PC-9 (cell line): Measurements from ENCODE around the gene GAL3ST1. TPM values are rescaled to one million over a fixed set of nuclear protein-coding genes. Genes with fewer than 3 reads are reported as not detected.

Experiments
- BruUV-seq: library from RNA; stranded (reverse); fragments of 400-500 nt; replicated peaks from 2 replicates; lab custom pipeline; 2021; lab: Mats Ljungman, UMichigan
- CTCF ChIA-PET: fragments of 300-600 bp; sonication (Branson Sonifier 250); formaldehyde crosslinking; loops from one replicate; lab custom pipeline; 2022; ENCODE audit warnings: antibody characterized with exemption; lab: Charles Lee
- POLR2A ChIA-PET: fragments of 300-600 bp; sonication (Branson Sonifier 250); formaldehyde crosslinking; loops from one replicate; lab custom pipeline; 2022; ENCODE audit warnings: antibody characterized with exemption; ENCODE audit not compliant: unreplicated experiment; lab: Charles Lee
- DNase-seq, 2 experiments: peaks; one replicate each; pipeline versions ENCODE4 v3.0.0 to v3.0.0-alpha.2; 2015 to 2022; ENCODE audit warnings: mixed read lengths in 1 of 2
- H2AFZ ChIP-seq: fragments of 200-600 bp; sonication (generic); 2 replicates; pipeline ENCODE4 v1.8.1; 2017; ENCODE audit warnings: antibody characterized with exemption
- H3F3A ChIP-seq: fragments of 200-600 bp; sonication (generic); 2 replicates; pipeline ENCODE4 v1.8.1; 2017; ENCODE audit warnings: antibody characterized with exemption, mild to moderate bottlenecking, low read depth; ENCODE audit not compliant: insufficient read depth
- H3K27ac ChIP-seq: fragments of 200-600 bp; sonication (generic); 2 replicates; pipeline ENCODE4 v1.6.1; 2016; ENCODE audit warnings: mixed run types
- H3K27me3 ChIP-seq: fragments of 200-600 bp; sonication (generic); 2 replicates; pipeline ENCODE4 v1.6.1; 2016; ENCODE audit warnings: low read depth, mixed run types; ENCODE audit not compliant: insufficient read depth
- H3K36me3 ChIP-seq: fragments of 200-600 bp; sonication (generic); 2 replicates; pipeline ENCODE4 v1.6.1; 2016; ENCODE audit warnings: low read depth, mixed run types
- H3K4me1 ChIP-seq: fragments of 200-600 bp; sonication (generic); replicated peaks from 2 replicates; pipeline ENCODE4 v1.6.1; 2016; ENCODE audit warnings: mixed run types; ENCODE audit not compliant: insufficient read depth
- H3K4me2 ChIP-seq: fragments of 200-600 bp; sonication (generic); 2 replicates; pipeline ENCODE4 v1.6.1; 2017; ENCODE audit warnings: mixed run types
- H3K4me3 ChIP-seq: fragments of 200-600 bp; sonication (generic); 2 replicates; pipeline ENCODE4 v1.6.1; 2016; ENCODE audit warnings: mixed run types
- H3K79me2 ChIP-seq: fragments of 200-600 bp; sonication (generic); 2 replicates; pipeline ENCODE4 v1.6.1; 2017; ENCODE audit warnings: low read depth, mixed run types
- H3K9me2 ChIP-seq: fragments of 200-600 bp; sonication (generic); 2 replicates; pipeline ENCODE4 v1.8.1; 2017; ENCODE audit warnings: mild to moderate bottlenecking; ENCODE audit not compliant: insufficient read depth
- H3K9me3 ChIP-seq: fragments of 200-600 bp; sonication (generic); 2 replicates; pipeline ENCODE4 v1.8.1; 2016; ENCODE audit warnings: low read depth; ENCODE audit not compliant: insufficient read depth
- H4K20me1 ChIP-seq: fragments of 200-600 bp; sonication (generic); 2 replicates; pipeline ENCODE4 v1.8.1; 2017; ENCODE audit not compliant: insufficient read depth
- EZH2 ChIP-seq: fragments of 200-600 bp; sonication (generic); IDR thresholded peaks from 2 replicates; pipeline ENCODE4 v1.8.0; 2017; ENCODE audit warnings: antibody characterized with exemption, low read depth
- intact Hi-C: fragments of 100-400 bp; cut with micrococcal nuclease; formaldehyde crosslinking; loops from one replicate; pipeline ENCODE4 v1.10.0; 2022; ENCODE audit not compliant: unreplicated experiment
- total RNA-seq: library from RNA; stranded (reverse); gene quantifications from 2 replicates; pipeline ENCODE4 v1.2.3, GENCODE V29; 2021
- TF ChIP-seq, protein P1 (sequence below): fragments of 200-600 bp; sonication (generic); conservative IDR thresholded peaks from 2 replicates; pipeline ENCODE4 v1.6.1; 2017; ENCODE audit warnings: mixed run types, antibody characterized with exemption, mild to moderate bottlenecking, moderate library complexity

GAL3ST1 gene
- total RNA-seq, 1 experiment from 2014 or later, result 0.52 TPM

DNA sequence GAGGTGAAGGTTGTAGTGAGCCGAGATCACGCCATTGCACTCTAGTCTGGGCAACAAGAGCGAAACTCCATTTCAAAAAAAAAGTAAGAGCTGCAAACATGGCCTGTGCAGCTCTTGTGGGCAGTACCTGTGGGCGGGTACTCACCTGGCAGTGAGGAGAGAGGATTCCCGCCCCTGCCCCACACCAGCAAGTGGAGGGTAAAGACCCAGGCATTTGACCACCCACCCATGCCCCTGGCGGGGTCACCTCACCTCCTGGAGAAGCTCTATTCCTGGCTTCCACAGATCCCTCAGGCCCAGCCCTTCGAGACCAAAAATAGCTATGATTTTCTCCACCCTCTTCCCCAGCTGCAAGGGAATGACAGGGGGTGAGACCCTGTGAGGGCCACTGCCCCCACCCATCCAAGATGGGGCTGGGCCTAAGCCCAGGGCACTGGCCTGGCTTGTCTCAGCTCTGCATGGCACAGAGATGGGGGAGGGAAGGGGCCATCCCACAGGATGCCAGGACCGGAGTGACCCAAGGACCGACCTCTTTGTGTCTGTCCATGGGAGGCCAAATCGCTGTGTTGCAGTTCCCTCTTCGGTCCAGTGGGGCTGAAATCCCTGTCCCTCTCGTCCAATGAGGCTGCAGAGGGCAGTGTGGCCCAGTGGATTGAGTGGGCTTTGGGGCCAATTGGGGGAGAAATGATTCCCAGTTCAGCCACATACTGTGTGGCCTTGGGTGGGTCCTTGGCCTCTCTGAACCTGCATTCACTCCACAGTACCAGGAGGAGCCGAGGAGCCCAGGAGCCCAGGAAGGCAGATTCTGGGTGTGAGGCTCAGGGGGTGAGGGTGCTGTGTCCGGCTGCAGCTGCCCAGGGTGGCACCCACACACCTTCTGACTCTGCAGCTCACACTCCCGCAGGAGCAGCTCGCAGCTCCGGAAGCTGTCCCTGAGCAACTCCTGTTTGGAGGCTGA, 42.5 kb downstream of the GAL3ST1 start:
- H3K4me1 ChIP-seq, result no peaks in the 10 kb centered on the region
- H3K9me3 ChIP-seq, result no peaks in the 10 kb centered on the region
- no peak overlapping the region for H2AFZ ChIP-seq
- no peaks in the 10 kb centered on the region for H4K20me1 ChIP-seq
- no peak overlapping the region for H3K4me2 ChIP-seq
- H3K9me2 ChIP-seq, result no peaks in the 10 kb centered on the region
- TF ChIP-seq, protein P1, sequence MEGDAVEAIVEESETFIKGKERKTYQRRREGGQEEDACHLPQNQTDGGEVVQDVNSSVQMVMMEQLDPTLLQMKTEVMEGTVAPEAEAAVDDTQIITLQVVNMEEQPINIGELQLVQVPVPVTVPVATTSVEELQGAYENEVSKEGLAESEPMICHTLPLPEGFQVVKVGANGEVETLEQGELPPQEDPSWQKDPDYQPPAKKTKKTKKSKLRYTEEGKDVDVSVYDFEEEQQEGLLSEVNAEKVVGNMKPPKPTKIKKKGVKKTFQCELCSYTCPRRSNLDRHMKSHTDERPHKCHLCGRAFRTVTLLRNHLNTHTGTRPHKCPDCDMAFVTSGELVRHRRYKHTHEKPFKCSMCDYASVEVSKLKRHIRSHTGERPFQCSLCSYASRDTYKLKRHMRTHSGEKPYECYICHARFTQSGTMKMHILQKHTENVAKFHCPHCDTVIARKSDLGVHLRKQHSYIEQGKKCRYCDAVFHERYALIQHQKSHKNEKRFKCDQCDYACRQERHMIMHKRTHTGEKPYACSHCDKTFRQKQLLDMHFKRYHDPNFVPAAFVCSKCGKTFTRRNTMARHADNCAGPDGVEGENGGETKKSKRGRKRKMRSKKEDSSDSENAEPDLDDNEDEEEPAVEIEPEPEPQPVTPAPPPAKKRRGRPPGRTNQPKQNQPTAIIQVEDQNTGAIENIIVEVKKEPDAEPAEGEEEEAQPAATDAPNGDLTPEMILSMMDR, result no peak
- TF ChIP-seq EZH2, result no peak
- H3K27me3 ChIP-seq, result no peaks in the 10 kb centered on the region
- POLR2A ChIA-PET, result no interaction called here
- no peaks in the 10 kb centered on the region for H3K36me3 ChIP-seq
- H3K27ac ChIP-seq, result no peak overlapping the region
- no peak for DNase-seq
- intact Hi-C loops, result no loop called here
- H3K4me3 ChIP-seq, result no peak overlapping the region
- no peaks in the 10 kb centered on the region for H3K79me2 ChIP-seq
- CTCF ChIA-PET, result interaction anchor here (0.6 kb wide), 1 partner anchor 102 kb away, joined by 3 read pairs; no protein-coding TSS in a partner anchor
- BruUV-seq, result no TSS peak
- no peaks in the 10 kb centered on the region for H3F3A ChIP-seq

DNA sequence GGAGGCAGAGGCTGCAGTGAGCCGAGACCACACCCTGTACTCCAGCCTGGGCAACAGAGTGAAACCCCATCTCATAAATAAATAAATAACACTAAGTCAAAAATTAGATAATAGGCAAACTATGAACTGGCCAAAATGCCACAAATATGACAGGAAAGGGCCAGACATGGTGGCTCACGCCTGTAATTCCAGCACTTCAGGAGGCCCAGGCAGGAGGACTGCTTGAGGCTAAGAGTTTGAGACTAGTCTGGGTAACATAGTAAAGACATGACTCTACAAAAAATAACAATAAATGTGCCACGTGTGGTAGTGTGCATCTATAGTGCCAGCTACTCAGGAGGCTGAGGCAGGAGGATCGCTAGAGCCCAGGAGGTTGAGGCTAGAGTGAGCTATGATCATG, 47.8 kb downstream of the GAL3ST1 start:
- no peak for TF ChIP-seq EZH2
- TF ChIP-seq, protein P1, result no peak
- Histone ChIP-seq H3K27ac (no peak overlapping the region), H3K4me1 (no peaks in the 10 kb centered on the region), H3K4me3 (no peak overlapping the region), H4K20me1 (no peaks in the 10 kb centered on the region), H3K79me2 (no peaks in the 10 kb centered on the region), H3K36me3 (no peaks in the 10 kb centered on the region), H3K9me2 (no peaks in the 10 kb centered on the region), H3K27me3 (peaks cover 19% of the 10 kb centered on the region), H3F3A (no peaks in the 10 kb centered on the region), H3K4me2 (no peak overlapping the region), H2AFZ (no peak overlapping the region), H3K9me3 (no peaks in the 10 kb centered on the region)
- intact Hi-C loops, result no loop called here
- ChIA-PET CTCF (interaction anchor here (0.6 kb wide), 1 partner anchor 27 kb away, joined by 3 read pairs; no protein-coding TSS in a partner anchor), POLR2A (no interaction called here)
- no TSS peak for BruUV-seq
- DNase-seq, result no peak

DNA sequence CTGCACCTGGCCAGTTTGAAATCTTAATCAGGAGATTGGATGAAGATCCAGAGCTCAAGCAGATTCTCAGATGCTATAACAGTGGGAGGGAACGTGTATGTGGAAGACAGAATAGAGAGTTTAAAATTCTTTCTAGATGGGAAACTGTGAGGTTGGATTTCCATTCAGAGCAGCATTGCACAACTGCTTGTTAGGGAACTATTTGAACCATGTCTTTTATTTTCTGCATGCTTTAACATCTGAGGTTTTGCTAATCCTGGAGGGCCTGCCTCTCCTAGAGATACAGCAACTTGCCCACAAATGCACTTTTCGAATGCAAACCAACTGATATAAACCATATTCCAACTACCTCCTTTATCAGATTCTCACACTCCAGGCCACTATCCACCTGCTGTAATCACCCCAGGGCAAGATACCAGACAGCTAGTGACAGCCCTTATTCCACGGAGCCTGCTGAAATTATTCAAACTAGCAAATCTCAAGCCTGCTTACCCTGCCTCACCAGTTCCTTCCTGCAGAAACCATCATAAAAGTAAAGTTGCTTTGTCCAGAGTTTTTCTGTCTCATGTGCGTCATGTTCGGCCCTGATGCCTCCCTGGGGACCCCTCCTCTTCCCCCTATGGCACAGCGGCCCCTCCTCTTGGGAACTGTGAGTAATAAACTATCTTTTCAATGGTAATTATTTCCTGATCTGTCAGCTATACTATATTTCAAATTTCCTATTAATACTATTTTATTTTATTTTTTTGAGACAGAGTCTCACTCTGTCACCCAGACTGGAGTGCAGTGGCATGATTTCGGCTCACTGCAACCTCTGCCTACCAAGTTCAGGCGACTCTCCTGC, 50.6 kb downstream of the GAL3ST1 start:
- Histone ChIP-seq H3F3A (no peaks in the 10 kb centered on the region), H3K79me2 (no peaks in the 10 kb centered on the region), H3K9me3 (no peaks in the 10 kb centered on the region), H3K36me3 (no peaks in the 10 kb centered on the region), H3K9me2 (no peaks in the 10 kb centered on the region), H3K4me3 (no peak overlapping the region), H3K4me2 (no peak overlapping the region), H3K4me1 (no peaks in the 10 kb centered on the region), H2AFZ (no peak overlapping the region), H3K27me3 (peaks cover 19% of the 10 kb centered on the region), H4K20me1 (no peaks in the 10 kb centered on the region), H3K27ac (no peak overlapping the region)
- no peak for TF ChIP-seq EZH2
- TF ChIP-seq, protein P1, result no peak
- DNase-seq, result no peak
- no TSS peak for BruUV-seq
- POLR2A ChIA-PET, result no interaction called here
- CTCF ChIA-PET, result interaction anchor here (0.6 kb wide), 2 partner anchors 31 to 71 kb away, joined by 3 to 6 read pairs; no protein-coding TSS in a partner anchor
- intact Hi-C loops, result no loop called here
